GM18507 (cell line): ENCODE results near the gene ANTXR1.

ENCODE experiments used
- DNase-seq: peaks from one replicate; pipeline ENCODE4 v3.0.0; 2011; ENCODE audit warnings: low read depth; ENCODE audit not compliant: insufficient read length; ENCODE audit errors: extremely low spot score
- FAIRE-seq: peaks from 2 replicates; lab custom pipeline; 2011; peaks lifted over from hg19 to GRCh38; lab: Jason Lieb, UNC

The ANTXR1 gene

DNA sequence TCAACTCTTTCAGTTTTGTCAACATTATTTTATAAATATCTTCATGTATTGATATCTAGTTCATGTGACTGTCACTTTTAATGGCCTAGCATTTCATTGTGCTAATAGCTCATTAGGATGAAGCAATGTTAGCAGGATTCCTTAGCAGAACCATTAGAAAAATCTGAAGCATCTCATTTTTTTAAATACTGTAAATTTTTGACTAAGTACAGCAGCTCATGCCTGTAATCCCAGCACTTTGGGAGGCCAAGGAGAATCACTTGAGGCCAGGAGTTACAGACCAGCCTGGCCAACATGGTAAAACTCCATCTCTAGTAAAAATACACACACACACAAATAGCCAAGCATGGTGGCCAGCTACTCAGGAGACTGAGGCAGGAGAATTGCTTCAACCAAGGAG lies 15.6 kb upstream of the ANTXR1 start:
- FAIRE-seq (no peak), DNase-seq (no peak)

DNA sequence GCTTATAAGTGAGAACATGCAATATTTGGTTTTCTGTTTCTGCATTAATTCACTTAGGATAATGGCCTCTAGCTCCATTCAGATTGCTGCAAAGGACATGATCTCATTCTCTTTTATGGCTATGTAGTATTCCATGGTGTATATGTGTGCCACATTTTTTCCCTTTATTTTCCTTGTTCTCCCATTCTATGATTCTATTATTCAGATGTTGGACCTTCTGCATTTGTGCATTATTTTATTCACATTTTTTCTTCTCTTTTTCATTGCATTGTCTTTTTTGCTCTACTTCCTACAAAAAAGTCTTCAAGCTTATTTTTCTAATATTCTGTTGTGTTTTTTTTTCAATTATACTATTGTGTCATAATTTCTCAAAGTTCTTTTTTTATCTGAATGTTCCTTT lies 11.1 kb upstream of the ANTXR1 start:
- DNase-seq (no peak), FAIRE-seq (no peak)

DNA sequence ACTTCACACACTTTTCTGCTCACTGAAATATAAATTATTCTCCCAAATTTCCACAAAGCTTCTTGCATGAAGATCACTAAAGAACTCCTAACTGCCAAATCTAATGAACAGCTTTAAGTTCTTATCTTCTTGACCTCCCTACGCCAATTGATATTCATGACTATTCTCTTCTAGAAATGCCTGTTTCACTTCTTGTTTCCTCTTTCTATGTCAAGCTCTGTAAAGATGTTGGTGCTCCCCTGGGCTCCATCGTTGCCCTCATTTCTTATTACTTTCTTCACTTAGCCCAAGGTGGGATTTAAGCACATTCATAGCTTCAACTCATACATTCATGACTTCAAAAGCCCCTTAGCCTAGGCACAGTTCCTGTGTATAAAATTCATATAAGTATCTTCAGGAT lies 9.2 kb upstream of the ANTXR1 start:
- DNase-seq (no peak), FAIRE-seq (no peak)

DNA sequence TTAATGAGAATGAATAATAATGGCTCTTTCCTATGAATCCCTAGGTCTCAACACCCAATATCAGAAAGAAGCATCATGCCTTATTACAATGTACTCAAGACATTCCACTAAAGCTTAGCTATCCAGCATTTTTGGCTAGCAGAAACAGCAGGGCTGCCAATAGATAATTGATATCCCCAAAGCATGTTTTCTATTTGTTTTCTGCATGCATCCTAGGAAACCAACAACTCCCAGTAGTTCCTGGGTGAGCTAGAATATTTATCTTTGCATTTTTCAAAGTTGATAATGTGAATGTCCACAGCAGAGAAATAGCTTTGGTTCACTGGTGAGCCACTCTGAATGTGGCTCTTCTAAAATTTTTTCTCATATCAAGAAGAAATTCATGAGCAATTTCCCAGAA lies 5.8 kb upstream of the ANTXR1 start:
- FAIRE-seq (no peak), DNase-seq (no peak)

DNA sequence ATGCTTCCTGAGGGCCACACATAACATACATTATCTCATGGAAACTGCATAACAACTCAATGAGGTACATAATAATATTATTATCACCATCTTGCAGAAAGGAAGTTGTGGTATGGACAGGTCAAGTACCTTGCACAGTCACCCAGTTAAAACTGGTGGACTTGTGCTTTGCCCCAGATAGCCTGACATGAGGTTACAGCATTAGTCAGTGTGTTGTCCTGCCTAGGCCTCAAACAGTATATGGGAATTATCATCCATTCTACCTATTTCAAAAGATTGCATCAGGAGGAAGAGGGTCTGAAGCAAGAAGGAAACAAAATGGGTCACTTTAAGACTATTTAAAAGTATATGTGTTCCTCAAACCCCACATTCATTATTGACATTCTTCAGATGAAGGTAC lies 5.4 kb upstream of the ANTXR1 start:
- FAIRE-seq = no peak

DNA sequence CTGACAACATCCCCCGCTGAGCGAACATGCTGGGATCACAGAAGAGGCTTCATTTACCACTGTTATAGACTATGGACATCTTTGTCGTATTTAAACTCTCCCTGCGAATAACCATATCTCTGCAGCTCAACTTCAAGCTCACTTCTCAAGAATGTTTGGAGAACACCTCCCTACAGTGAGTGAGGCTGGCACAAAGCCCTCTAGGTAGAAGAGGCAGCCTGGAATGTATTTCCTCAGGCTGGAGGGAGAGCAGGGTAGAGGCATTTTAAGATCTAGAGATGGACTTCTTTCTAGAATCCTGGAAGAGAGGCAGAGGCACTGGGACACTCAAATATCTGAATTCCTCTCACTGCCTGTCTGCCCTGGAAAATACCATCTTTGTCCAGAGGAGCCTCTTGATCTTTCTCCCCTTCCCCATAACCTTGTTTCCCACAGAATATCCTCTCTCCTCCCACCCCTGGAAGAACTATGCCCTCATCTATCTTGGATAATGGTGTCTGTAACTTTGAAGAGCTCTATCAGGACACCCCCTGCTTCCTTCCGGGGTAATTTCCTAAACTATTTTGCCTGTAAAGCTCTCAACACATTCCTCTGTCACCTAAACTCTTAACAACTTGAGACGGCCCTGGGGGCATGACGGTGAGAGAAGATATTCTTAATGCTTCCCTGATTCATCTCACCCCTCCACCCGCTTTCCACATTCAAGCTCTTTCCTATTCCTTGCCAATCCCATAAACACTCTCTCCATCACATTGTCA lies 2.4 kb upstream of the ANTXR1 start:
- DNase-seq = no peak
- FAIRE-seq = no peak

More for the DNA sequence above, 5.4 kb upstream of the ANTXR1 start:
- DNase-seq = no peak

DNA sequence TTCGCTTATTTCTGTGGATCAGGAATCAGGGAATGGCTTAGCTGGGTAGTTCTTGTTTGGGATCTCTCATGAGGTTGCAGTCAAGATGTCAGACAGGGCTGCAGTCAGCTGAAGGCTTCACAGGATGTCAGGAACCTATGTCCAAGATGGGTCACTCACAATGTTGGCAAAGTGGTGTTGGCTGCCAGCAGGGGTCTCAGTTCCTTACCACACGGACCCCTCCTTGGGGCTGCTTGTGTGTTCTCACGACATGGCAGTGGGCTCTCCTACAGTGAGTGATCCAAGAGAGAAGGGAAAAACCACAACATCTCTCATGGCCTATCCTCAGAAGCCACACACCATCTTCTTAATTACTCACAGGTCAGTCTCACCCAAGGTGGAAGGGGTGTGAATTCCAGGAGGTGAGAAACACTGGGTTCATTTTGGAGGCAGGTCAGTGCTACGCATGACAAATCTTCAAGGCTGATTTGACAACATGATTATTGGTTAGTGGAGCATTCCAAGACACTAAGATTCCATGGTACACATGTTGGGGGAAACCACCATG lies 1.3 kb upstream of the ANTXR1 start:
- FAIRE-seq = no peak

DNA sequence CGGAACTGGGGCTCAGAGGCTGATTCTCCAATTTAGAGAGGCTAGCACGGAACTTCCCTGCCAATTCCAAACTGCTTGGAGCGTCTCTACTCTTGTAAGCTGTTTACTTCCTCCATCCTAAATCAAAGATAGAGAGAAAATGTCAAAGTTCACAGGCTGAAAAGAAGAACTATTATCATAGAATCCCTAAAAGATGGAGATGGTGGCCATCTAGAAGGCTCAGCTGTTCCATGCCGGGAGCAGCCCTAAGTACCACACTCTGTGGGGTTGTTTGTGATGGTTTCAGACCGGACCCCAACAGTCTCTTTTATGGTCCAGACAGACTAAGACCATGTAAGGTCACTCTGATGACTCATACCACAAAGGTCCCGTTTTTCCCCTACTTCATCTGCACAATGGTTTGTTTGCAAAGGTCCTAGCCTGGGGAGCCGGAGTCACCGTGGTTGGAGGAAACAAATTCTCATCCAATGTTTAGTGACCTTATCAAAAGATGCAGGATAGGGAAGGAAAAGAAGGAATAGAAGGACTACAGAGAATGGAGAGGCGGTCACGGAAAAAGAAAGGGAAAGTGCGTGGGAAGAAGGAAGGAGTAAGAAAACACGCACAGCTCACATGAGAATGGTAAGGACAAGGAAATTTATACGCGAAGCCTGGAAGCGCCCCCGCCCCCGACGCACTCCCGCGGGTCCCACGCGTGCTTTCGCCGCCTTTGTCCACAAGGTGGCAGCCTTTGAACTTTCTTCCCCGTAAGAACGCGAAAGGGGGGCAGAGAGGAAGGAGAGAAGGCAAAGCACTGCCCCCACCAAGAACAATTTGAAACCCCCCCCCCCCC lies 453 bp upstream of the ANTXR1 start:
- FAIRE-seq (no peak), DNase-seq (no peak)

More for the DNA sequence above, 1.3 kb upstream of the ANTXR1 start:
- DNase-seq = no peak

DNA sequence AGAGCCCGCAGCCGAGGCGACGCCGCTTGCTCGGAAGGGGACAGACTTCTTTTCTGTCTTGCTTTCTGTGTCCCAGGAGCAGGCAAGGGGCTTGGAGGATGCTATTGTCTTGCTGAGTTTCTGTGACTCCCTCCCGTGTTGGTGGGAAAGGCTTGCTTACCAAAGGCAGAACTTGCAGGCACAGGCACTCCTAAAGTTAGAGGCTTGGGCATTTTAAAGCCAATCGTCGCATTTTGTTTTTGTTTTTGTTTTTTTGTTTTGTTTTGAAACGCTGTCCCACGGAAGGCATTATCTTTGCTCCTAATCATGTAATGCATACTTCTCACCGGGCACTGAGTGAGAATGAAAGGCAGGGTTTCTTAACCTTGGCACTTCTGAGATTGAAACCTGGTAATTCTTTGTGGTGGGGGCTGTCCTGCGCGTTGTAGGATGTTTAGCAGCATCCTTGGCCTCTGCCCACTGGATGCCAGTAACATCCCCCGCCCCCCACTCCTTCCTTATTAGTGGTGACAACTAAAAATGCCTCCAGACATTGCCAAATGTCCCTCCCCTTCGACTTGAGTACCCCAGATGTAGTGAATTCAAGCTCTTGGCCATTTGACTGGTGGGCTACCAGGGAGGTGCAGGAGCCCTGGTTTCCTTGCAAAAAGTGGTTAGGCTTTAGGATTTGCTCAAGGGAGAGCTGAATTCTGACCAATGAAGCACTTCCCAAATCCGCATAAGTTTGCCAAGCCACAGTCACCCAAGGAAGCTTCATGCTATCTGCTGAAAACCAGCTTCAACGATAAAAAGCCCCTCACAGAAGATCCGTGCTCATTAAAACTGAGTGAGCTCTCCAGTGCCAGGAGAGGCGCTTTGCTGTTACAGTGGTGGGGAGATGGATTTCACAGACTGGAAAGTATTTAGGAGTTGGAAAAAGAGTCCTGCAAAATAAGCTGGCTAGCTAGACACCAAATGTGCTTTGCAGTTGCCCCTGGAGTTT lies 1.2 kb downstream of the ANTXR1 start:
- DNase-seq = no peak
- FAIRE-seq = no peak

DNA sequence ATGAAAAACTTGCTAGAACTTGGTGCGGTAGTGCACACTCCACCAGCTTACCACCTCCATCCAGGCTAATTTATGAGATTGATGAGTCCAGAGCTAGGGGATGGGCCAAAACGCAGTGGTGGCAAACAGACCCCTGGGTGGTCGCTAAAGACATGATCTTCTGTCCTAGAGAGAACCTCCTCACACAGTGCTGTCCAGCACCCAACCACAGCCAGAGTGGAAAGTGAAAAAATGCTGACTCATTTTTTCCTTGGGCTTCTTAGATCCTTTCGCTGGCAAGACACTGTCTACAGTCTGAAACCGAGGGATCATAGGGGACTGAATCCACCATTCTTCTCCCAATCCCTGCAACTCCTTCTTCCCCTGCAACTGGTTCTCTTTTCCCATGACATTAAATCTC lies 4.1 kb downstream of the ANTXR1 start:
- DNase-seq (no peak), FAIRE-seq (no peak)

DNA sequence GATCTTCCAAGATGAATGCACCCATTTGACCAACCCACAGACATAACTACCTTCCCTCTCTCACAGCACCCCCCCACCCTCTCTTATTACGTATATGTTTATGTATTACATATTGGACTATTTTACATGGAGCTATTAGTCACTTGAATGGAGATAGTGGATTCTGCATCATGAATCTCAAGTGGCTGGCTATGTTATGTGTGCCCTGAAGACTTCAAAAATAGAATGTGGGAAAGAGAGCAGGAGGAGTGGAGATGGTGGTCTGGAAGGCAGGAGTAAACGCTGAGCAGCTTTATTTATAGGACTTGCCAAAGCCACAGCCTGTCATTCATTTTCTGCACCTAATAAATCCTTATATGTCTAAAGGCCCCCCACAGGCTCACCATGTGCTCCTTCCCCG lies 4.9 kb downstream of the ANTXR1 start:
- FAIRE-seq (no peak), DNase-seq (no peak)

DNA sequence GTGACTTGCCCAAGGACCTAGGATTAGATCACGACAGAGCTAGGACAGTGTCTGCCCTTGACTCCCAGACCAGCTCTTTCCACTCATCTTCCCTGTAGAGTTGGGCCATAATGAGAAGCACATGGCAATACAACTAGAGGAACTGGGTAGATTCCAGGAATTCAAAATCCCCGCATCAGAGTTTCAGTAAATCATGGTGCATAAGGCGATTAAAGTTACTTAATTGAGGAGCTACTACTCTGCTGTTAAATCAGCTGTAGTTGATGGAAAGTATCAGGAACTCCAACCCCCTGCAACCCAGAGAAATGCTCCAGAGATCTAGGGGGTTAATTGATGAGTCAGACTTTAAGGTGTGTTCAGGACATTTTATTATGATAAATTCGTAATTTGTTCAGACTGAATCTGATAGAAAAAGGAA lies 5.7 kb downstream of the ANTXR1 start:
- FAIRE-seq = no peak
- DNase-seq = no peak

DNA sequence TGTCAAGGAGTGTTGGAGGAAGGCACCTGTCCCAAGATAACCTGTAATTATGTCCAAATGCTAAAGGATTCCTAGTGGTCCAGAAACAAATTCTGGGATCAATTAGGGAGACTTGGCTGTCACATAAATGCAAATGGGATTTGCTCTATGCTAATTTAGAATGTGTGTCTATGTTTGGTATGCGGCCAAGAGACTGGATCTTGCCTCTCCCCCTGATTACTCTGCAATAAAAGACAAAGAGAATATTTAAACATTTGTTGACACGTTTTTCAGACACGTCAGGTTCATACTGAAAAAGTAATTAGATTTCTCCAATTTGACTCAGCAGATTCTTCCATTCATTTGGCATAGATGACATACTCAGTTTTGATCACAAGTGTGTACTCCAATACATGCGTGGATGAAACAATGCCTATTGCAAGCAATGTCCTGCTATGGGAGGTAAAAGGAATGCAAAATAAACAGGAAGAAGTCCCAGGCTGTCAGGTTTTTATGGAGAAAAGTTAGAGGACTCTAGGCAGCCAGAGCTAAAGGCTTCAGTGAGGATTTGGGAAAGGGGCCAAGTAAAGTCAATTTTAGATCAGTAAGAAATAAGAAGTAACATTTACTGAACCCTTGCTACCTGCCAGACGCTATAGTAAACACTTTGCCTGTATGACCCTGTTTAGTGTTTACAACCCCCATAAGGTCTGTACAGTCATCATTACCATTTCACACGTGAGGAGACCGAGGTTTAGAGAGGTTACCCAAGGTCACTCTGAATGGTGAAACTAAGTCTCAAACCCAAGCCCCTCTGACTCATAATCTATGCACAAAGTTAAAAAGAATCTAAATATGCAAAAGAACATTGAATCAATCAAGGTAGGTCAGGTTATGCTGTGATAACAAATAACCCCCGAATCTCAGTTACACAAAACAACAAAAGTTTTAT lies 7.8 kb downstream of the ANTXR1 start:
- FAIRE-seq = no peak

DNA sequence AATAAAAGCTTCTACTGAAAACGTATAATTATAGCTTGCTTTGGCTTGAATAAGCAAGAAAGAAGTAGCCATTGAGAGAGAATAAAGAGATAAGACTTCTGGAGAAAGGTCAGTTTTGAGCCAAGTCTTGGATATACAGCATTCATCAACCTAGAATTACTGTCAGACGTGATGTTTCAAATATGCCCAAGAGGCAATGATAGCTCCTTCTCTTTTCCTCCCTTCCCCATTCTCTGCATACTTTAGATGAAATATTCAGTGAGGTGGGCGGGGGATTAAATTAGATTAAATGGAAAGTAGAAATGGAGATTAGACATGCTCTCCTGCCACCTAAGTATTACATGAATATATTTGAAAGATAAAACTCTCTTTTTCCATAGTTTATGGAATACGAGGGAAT lies 8.7 kb downstream of the ANTXR1 start:
- FAIRE-seq (no peak), DNase-seq (no peak)

More for the DNA sequence above, 7.8 kb downstream of the ANTXR1 start:
- no peak for DNase-seq

DNA sequence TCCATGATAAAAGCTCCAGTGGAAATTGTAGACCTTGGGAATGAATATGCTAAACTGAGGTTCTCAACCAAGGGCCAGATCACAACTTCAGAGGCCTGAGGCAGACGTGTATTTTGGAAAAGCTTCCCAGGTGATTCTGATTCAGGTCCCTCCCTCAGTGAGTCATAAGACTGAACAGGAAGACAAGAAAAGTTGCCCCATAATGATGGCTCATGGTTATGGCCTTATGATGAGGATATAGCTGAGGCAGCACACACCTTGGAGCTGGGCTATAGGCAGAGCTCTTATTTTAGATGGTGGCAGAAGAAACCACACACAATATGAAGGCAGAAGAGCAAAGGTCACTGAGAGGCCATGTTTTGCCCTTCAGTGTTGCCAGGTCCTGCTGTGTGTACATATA lies 9.6 kb downstream of the ANTXR1 start:
- DNase-seq = no peak
- FAIRE-seq = no peak

DNA sequence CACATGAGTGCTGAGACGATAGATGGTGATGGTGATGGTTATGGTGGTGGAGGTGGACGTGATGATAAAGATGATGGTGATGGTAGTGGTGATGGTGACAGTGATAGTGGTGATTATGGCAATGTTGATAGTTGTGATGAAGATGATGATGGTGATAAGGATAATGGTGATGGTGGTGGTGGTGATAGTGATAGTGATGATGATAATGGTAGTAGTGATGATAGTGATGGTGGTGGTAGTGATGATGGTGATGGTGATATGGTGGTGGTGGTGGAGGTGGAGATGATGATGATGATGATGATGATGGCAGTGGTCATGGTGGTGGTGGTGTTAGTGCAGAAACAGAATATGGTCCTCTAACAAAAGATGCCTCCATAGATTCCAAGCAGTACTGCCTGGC lies 10.3 kb downstream of the ANTXR1 start:
- FAIRE-seq (no peak), DNase-seq (no peak)

DNA sequence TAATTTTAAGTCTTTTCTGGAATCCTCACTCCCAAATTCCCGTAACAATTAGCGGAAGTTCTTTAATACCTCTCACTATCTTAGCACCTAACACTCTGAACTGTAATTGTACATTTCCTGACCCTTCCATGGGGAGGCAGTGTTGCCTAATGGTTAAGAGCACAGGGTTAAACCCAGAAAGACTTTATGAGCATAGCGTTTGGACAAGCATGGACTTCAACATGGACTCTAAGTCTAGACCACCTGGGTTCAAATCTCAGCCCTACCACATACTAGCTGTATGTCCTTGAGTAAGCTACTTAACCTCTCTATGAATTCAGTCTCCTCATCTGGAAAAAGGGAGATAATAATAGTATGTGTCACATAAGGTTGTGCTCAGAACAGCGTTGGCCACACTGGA lies 13.0 kb downstream of the ANTXR1 start:
- FAIRE-seq (peak; percentile 67), DNase-seq (no peak)

DNA sequence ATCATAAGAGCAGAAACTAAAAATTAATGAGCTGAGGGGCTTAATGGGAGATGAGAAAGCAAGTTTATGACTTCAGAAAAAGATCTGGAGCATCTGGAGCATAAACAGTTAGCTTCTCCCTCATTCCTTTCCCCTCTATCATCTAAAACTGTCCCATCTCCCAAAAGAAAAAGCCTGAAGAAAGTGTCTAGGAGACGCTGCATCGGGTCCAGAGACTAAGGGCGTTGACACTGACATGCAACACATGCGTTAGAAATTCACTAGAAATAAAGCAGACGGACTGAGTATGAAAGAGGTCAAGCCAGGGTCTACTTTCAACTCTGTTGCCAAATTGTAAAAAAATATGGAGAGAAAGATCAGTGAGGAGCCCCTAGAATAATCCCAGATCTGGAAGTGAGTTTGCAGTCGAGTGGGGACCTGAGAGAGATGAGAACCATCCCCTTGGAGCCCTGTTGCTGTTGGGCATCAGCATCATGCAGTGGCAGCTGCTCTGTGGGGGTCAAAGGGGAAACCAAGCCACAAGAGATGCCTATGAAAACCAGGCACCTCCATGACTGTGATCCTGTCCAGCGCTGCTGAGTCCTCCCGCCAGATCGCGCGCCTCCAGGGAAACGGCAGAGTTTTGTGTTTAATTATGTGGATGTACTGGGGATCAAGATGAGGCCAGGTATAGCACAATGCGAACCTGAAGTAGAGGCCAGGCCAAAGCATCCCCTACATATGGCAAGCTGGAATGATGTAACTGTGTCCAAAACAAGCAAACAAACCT lies 13.9 kb downstream of the ANTXR1 start:
- no peak for DNase-seq
- FAIRE-seq = no peak
